LNCaP clone FGC (cell line): ENCODE data around the gene EFNA5.

Experiments used
- DNase-seq: peaks from one replicate; pipeline ENCODE4 v3.0.0-alpha.2; 2011; ENCODE audit warnings: low read depth
- H3K4me3 ChIP-seq: 2 replicates; pipeline ENCODE4 v1.5.1; 2011; ENCODE audit warnings: mild to moderate bottlenecking, low read depth, low read length, control low read depth
- TF ChIP-seq, protein P1 (sequence below): IDR thresholded peaks from 2 replicates; pipeline ENCODE4 v1.5.1; 2012; ENCODE audit warnings: mild to moderate bottlenecking; ENCODE audit not compliant: control insufficient read depth, insufficient read depth; ENCODE audit errors: extremely low read depth

Gene EFNA5

DNA sequence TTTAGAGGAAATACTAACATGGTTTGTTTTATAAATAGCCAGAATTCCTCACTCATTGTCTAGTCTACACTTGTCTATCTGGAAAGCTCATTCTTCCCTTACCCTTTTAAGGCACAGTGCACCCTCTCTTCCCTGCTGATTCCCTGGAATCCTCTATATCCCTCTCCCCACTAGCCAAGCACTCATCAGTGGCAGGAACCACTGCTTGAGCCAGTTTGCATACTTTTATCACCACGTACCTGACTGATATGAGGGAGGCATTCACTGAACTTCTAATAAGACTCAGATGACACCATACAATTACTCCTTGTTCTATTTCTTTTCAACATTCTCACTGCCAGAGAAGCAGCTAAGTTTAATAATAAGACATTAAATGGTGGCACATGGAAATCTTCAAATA lies 134.9 kb downstream of the EFNA5 start:
- TF ChIP-seq, protein P1, sequence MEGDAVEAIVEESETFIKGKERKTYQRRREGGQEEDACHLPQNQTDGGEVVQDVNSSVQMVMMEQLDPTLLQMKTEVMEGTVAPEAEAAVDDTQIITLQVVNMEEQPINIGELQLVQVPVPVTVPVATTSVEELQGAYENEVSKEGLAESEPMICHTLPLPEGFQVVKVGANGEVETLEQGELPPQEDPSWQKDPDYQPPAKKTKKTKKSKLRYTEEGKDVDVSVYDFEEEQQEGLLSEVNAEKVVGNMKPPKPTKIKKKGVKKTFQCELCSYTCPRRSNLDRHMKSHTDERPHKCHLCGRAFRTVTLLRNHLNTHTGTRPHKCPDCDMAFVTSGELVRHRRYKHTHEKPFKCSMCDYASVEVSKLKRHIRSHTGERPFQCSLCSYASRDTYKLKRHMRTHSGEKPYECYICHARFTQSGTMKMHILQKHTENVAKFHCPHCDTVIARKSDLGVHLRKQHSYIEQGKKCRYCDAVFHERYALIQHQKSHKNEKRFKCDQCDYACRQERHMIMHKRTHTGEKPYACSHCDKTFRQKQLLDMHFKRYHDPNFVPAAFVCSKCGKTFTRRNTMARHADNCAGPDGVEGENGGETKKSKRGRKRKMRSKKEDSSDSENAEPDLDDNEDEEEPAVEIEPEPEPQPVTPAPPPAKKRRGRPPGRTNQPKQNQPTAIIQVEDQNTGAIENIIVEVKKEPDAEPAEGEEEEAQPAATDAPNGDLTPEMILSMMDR = no peak
- no peak for DNase-seq
- H3K4me3 ChIP-seq = no peak overlapping the region

GRCh38 chr5:107533910-107534876 lies 136.5 kb downstream of the EFNA5 start:
- TF ChIP-seq, protein P1 = no peak
- peak; percentile 73 for DNase-seq
- H3K4me3 ChIP-seq = no peak overlapping the region

DNA sequence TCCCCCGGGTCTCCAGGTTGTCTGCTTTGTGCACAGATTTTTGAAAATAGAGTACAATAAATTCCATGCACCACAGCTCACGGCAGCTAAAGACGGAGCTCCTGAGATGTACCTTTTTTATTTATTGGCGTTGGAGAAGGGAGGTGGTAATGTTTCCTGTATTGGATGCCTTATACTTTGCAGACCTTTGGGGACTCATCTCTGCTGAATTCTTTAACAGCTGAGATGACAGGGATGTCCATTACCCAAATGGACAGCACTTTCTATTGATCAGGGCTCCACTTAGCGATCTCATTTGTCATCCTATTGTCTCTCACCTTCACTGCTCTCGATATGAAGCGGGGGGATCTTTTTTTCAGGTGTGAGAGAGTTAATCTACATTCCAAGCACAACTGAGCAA lies 137.8 kb downstream of the EFNA5 start:
- TF ChIP-seq, protein P1 = no peak
- DNase-seq = no peak
- no peak overlapping the region for H3K4me3 ChIP-seq

GRCh38 chr5:107532169-107532878 lies 138.4 kb downstream of the EFNA5 start:
- DNase-seq = no peak
- H3K4me3 ChIP-seq = no peak overlapping the region
- TF ChIP-seq, protein P1 = no peak

DNA sequence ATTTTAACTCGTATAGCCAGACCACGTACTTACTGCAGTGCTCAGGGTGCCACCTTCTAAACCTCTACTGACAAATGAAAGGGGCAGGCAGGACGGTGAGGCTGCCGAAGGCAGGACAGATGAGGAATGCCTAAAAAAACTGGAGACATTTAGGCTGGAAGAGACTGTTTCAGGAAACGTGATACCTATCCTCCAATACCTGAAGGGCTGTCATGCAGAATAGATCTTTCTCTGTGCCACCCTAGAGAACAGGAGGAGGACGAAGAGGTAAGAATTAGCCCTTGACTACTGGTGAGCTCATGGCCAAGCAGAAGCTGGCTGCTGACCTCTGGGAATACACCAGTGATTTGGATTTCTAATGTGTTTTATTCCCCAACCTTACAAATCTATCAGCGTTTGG lies 139.4 kb downstream of the EFNA5 start:
- H3K4me3 ChIP-seq = no peak overlapping the region
- TF ChIP-seq, protein P1 = no peak
- no peak for DNase-seq

DNA sequence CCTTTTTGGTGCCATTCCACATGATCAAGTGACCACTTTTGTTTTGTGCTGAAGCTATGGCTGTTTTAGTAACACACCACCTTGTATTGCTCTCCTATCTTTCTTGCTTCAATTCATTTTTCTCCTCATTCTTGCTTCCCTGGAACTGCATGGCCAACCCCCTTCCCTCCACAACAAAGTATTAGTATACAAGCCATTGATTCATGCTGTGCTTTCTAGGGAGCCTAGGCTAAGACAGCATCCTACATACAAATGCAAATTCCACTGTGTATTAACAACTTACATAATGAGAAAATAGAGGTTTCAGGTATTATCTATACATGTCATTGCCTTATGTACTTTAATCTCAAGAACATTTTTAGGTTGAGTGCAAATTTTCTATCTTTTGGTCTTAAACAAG lies 141.1 kb downstream of the EFNA5 start:
- TF ChIP-seq, protein P1 = no peak
- no peak overlapping the region for H3K4me3 ChIP-seq
- DNase-seq = no peak
